K562 (cell line): ENCODE measurements around the gene ACR. TPM values are rescaled to one million over a fixed set of nuclear protein-coding genes. Genes with fewer than 3 reads are reported as not detected.

Experiments
- ATAC-seq: fragments of 200-7000 bp; cut with Tn5 transposase; 3 replicates; pipeline ENCODE4 v1.9.1; 2020; ENCODE audit warnings: moderate library complexity
- BruUV-seq: library from RNA; stranded (reverse); fragments of 400-500 nt; replicated peaks from 2 replicates; lab custom pipeline; 2021; lab: Mats Ljungman, UMichigan
- CTCF ChIA-PET: fragments of 300-600 bp; formaldehyde crosslinking; extraction: SDS; loops from one replicate; lab custom pipeline; 2021; ENCODE audit warnings: low intra/inter-chr PET ratio; lab: Yijun Ruan, JAX
- POLR2A ChIA-PET: fragments of 300-600, 350-650 bp; sonication (Branson Sonifier 250); formaldehyde crosslinking; extraction: SDS; loops from one replicate; lab custom pipeline; 2021; ENCODE audit warnings: antibody characterized with exemption, inconsistent platforms; lab: Yijun Ruan, JAX
- DNase-seq, 4 experiments: peaks; one replicate each; pipeline versions ENCODE4 v3.0.0 to v3.0.0-alpha.2; 2011 to 2018; ENCODE audit warnings: low spot score in 3 of 4, mixed read lengths in 3 of 4; ENCODE audit errors: extremely low read depth in 1 of 4
- FAIRE-seq: peaks from 2 replicates; lab custom pipeline; 2011; peaks lifted over from hg19 to GRCh38; lab: Jason Lieb, UNC
- H2AFZ ChIP-seq: 2 replicates; pipeline ENCODE4 v1.6.0; 2011; ENCODE audit warnings: low read depth, low read length, control low read depth, inconsistent platforms
- H3K27ac ChIP-seq: fragments of 200-600 bp; 3 replicates; pipeline ENCODE4 v1.8.0; 2011; ENCODE audit warnings: low read depth, mild to moderate bottlenecking, control low read depth, inconsistent platforms, low read length, moderate library complexity, mixed read lengths; ENCODE audit errors: extremely low read depth
- H3K27me3 ChIP-seq, 2 experiments: fragments of 300-600 bp in 1 of 2; 2 replicates in 1 of 2; 3 replicates in 1 of 2; pipeline versions ENCODE4 v1.6.0 to v1.8.0; 2011; ENCODE audit warnings: inconsistent platforms in 2 of 2, low read length in 2 of 2, mild to moderate bottlenecking in 1 of 2, mixed read lengths in 1 of 2, moderate library complexity in 1 of 2; ENCODE audit not compliant: control insufficient read depth in 2 of 2, insufficient read depth in 2 of 2
- H3K36me3 ChIP-seq: fragments of 300-600 bp; 3 replicates; pipeline ENCODE4 v1.8.0; 2011; ENCODE audit warnings: mild to moderate bottlenecking, low read length, inconsistent platforms; ENCODE audit not compliant: control insufficient read depth, insufficient read depth
- H3K4me1 ChIP-seq, 2 experiments: fragments of 200-600 bp in 1 of 2; replicated peaks in 1 of 2; 2 replicates in 1 of 2; 3 replicates in 1 of 2; pipeline versions ENCODE4 v1.5.1 to v1.8.0; 2011; ENCODE audit warnings: inconsistent platforms in 2 of 2, low read length in 2 of 2, mild to moderate bottlenecking in 1 of 2, mixed read lengths in 1 of 2, moderate library complexity in 1 of 2; ENCODE audit not compliant: control insufficient read depth in 2 of 2, insufficient read depth in 2 of 2
- H3K4me2 ChIP-seq: 2 replicates; pipeline ENCODE4 v1.6.1; 2011; ENCODE audit warnings: low read length, control low read depth, inconsistent platforms, mixed read lengths; ENCODE audit not compliant: insufficient read depth
- H3K4me3 ChIP-seq: fragments of 200-600 bp; sonication (generic), shearing (Covaris generic); 2 replicates; pipeline ENCODE4 v1.5.1; 2016; ENCODE audit warnings: control low read depth, inconsistent platforms
- H3K79me2 ChIP-seq: fragments of 200-600 bp; 3 replicates; pipeline ENCODE4 v1.8.0; 2011; ENCODE audit warnings: low read length, inconsistent platforms; ENCODE audit not compliant: control insufficient read depth, insufficient read depth
- H3K9ac ChIP-seq, 2 experiments: 2 replicates each; pipeline versions ENCODE4 v1.6.0 to v1.6.1; 2011; ENCODE audit warnings: low read depth in 2 of 2, low read length in 2 of 2, control low read depth in 1 of 2, inconsistent platforms in 1 of 2, mild to moderate bottlenecking in 1 of 2, mixed read lengths in 1 of 2; ENCODE audit not compliant: insufficient read depth in 1 of 2
- H3K9me1 ChIP-seq: one replicate; pipeline ENCODE4 v1.6.0; 2011; ENCODE audit warnings: inconsistent platforms, mild to moderate bottlenecking, low read length, moderate library complexity; ENCODE audit not compliant: control insufficient read depth, insufficient read depth
- H3K9me3 ChIP-seq: replicated peaks from 2 replicates; pipeline ENCODE4 v1.5.1; 2011; ENCODE audit warnings: low read depth, low read length, inconsistent platforms; ENCODE audit not compliant: control insufficient read depth, insufficient read depth
- H4K20me1 ChIP-seq: replicated peaks from 2 replicates; pipeline ENCODE4 v1.6.1; 2011; ENCODE audit warnings: low read length, inconsistent platforms, mixed read lengths; ENCODE audit not compliant: control insufficient read depth, insufficient read depth
- FOXJ2 ChIP-seq: fragments of 200-800 bp; sonication (Bioruptor generic); IDR thresholded peaks from 2 replicates; pipeline ENCODE4 v1.6.1; 2016; ENCODE audit warnings: missing genetic modification characterization, missing compliant biosample characterization
- FOXM1 ChIP-seq, 2 experiments: fragments of 450-650 bp in 1 of 2; sonication (generic) in 1 of 2; formaldehyde crosslinking in 1 of 2; IDR thresholded peaks; 2 replicates each; pipeline versions ENCODE4 v1.6.1 to v1.9.0; 2017 to 2022; ENCODE audit warnings: low read depth in 2 of 2, mild to moderate bottlenecking in 2 of 2, missing genetic modification reagents in 1 of 2, moderate library complexity in 1 of 2
- FOXP4 ChIP-seq: sonication (generic); formaldehyde crosslinking; IDR thresholded peaks from 2 replicates; pipeline ENCODE4 v1.8.0; 2022; ENCODE audit warnings: mild to moderate bottlenecking, missing genetic modification reagents, borderline replicate concordance
- NUFIP1 ChIP-seq: fragments of 450-650 bp; IDR thresholded peaks from 2 replicates; pipeline ENCODE4 v1.6.1; 2018; ENCODE audit not compliant: partially characterized antibody
- ZNF561 ChIP-seq: fragments of 450-650 bp; formaldehyde crosslinking; conservative IDR thresholded peaks from 2 replicates; pipeline ENCODE4 v1.4.0; 2020; ENCODE audit warnings: mild to moderate bottlenecking, moderate library complexity
- WGBS: fragments of 100-300 bp; shearing (Covaris generic); methylation state at CpG from one replicate; pipeline ENCODE4 v1.1.6; 2016; ENCODE audit warnings: low coverage, mixed read lengths; ENCODE audit not compliant: insufficient coverage; ENCODE audit errors: missing lambda C conversion rate; 5-methylcytosine and 5-hydroxymethylcytosine counted together
- in situ Hi-C: fragments of 300-500 bp; cut with MboI; formaldehyde crosslinking; loops from 4 replicates; pipeline ENCODE4 v1.15.0; 2018; ENCODE audit warnings: inconsistent platforms, mixed read lengths
- intact Hi-C: fragments of 100-400 bp; cut with micrococcal nuclease; formaldehyde crosslinking; loops from 2 replicates; pipeline ENCODE4 v1.14.2; 2022
- polyA plus RNA-seq, 8 experiments: library from polyadenylated mRNA; depleted of rRNA in 4 of 8; stranded (reverse) in 5 of 8; unstranded in 3 of 8; fragments of >200 nt; fragmentation: Nextera tagmentation in 2 of 8; fragmentation: Illumina TruSeq in 1 of 8; extraction: Ambion mirVana in 2 of 8; extraction: Trizol in 1 of 8; gene quantifications; 2 replicates each; pipeline versions ENCODE4 v1.2.1 to v1.2.3, GENCODE V29; 2011 to 2014; ENCODE audit warnings: inconsistent platforms in 1 of 8, missing spikeins in 1 of 8
- total RNA-seq, 7 experiments: library from RNA; depleted of rRNA in 6 of 7; stranded (reverse); fragments of >200 nt in 6 of 7; fragmentation: Illumina TruSeq in 2 of 7; extraction: Trizol in 2 of 7; gene quantifications; 2 replicates each; pipeline versions ENCODE4 v1.2.1 to v1.2.3, GENCODE V29; 2011 to 2021; ENCODE audit warnings: low replicate concordance in 1 of 7

ACR gene
- total and polyA plus RNA-seq, 9 of the 15 experiments (the other 6 are each of a cell fraction or from before 2014, with no cell fraction given): not detected

GRCh38 chr22:50706481-50707125 lies 31.4 kb upstream of the ACR start (continued):
- no peak for TF ChIP-seq FOXP4
- no peak for TF ChIP-seq ZNF561 (CRISPR knock-in tag)
- TF ChIP-seq NUFIP1: no peak

GRCh38 chr22:50708474-50708873 lies 29.5 kb upstream of the ACR start:
- no peak overlapping the region for H2AFZ ChIP-seq
- H3K4me3 ChIP-seq: no peak overlapping the region
- H3K9me3 ChIP-seq: no peaks in the 10 kb centered on the region
- peaks cover 0 to 26% of the 10 kb centered on the region in 2 experiments; a peak in 2 of 5 replicates for H3K27me3 ChIP-seq
- 0% methylated on average over 3 of the region's 3 CpGs for WGBS
- H3K9ac ChIP-seq: no peak overlapping the region
- POLR2A ChIA-PET: no interaction called here
- H3K27ac ChIP-seq: no peak overlapping the region
- intact Hi-C loops (no loop called here), in situ Hi-C loops (no loop called here)
- CTCF ChIA-PET: no interaction called here
- no peaks in the 10 kb centered on the region for H3K9me1 ChIP-seq
- no peak for TF ChIP-seq FOXJ2 (tag)
- TF ChIP-seq FOXM1 (IDR thresholded peaks at IDR 0.05; ENCODE audit: low read depth): no peak
- TF ChIP-seq FOXM1 (CRISPR knock-in tag; IDR thresholded peaks at IDR 0.05; ENCODE audit: low read depth): no peak
- no TSS peak for BruUV-seq
- FAIRE-seq (no peak), ATAC-seq (no peak), DNase-seq (no peak)
- H3K4me2 ChIP-seq: no peak overlapping the region
- no peaks in the 10 kb centered on the region for H3K36me3 ChIP-seq
- H3K79me2 ChIP-seq: no peaks in the 10 kb centered on the region
- peaks cover 2% of the 10 kb centered on the region; the same call in 1 of the 2 replicates for H4K20me1 ChIP-seq
- peaks cover 0 to 20% of the 10 kb centered on the region in 2 experiments; a peak in 2 of 5 replicates for H3K4me1 ChIP-seq
